K562 (cell line): ENCODE data around the gene PTTG1IP. TPM values are rescaled to one million over a fixed set of nuclear protein-coding genes. Genes with fewer than 3 reads are reported as not detected.

ENCODE experiments used
- ATF1 ChIP-seq, 2 experiments: fragments of 450-650 bp in 1 of 2; IDR thresholded peaks; 2 replicates each; pipeline ENCODE4 v1.6.1; 2016; ENCODE audit warnings: missing compliant biosample characterization in 1 of 2, missing genetic modification characterization in 1 of 2
- MED1 ChIP-seq: sonication (generic); formaldehyde crosslinking; IDR thresholded peaks from 2 replicates; pipeline ENCODE4 v1.8.1; 2023; ENCODE audit warnings: missing genetic modification reagents, borderline replicate concordance
- RBM14 ChIP-seq: fragments of 200-400 bp; formaldehyde crosslinking; IDR thresholded peaks from 2 replicates; pipeline ENCODE4 v1.6.1; 2018; ENCODE audit warnings: low read depth, mild to moderate bottlenecking, low read length, moderate library complexity, borderline replicate concordance; ENCODE audit not compliant: insufficient read depth
- RBM25 ChIP-seq: fragments of 200-400 bp; formaldehyde crosslinking; IDR thresholded peaks from 2 replicates; pipeline ENCODE4 v1.6.1; 2018; ENCODE audit warnings: low read length, low read depth, moderate library complexity; ENCODE audit not compliant: severe bottlenecking
- SETDB1 ChIP-seq: IDR thresholded peaks from one replicate; pipeline ENCODE4 v1.6.1; 2012; ENCODE audit warnings: low read length, control low read depth, inconsistent platforms
- ZNF75A ChIP-seq: fragments of 450-650 bp; formaldehyde crosslinking; IDR thresholded peaks from 2 replicates; pipeline ENCODE4 v1.4.0; 2020; ENCODE audit warnings: mild to moderate bottlenecking
- polyA plus RNA-seq, 8 experiments: library from polyadenylated mRNA; depleted of rRNA in 4 of 8; stranded (reverse) in 5 of 8; unstranded in 3 of 8; fragments of >200 nt; fragmentation: Nextera tagmentation in 2 of 8; fragmentation: Illumina TruSeq in 1 of 8; extraction: Ambion mirVana in 2 of 8; extraction: Trizol in 1 of 8; gene quantifications; 2 replicates each; pipeline versions ENCODE4 v1.2.1 to v1.2.3, GENCODE V29; 2011 to 2014; ENCODE audit warnings: inconsistent platforms in 1 of 8, missing spikeins in 1 of 8
- total RNA-seq, 7 experiments: library from RNA; depleted of rRNA in 6 of 7; stranded (reverse); fragments of >200 nt in 6 of 7; fragmentation: Illumina TruSeq in 2 of 7; extraction: Trizol in 2 of 7; gene quantifications; 2 replicates each; pipeline versions ENCODE4 v1.2.1 to v1.2.3, GENCODE V29; 2011 to 2021; ENCODE audit warnings: low replicate concordance in 1 of 7
- TF ChIP-seq, protein P1 (sequence below): sonication (generic); formaldehyde crosslinking; IDR thresholded peaks from 2 replicates; pipeline ENCODE4 v1.8.0; 2022; ENCODE audit warnings: mild to moderate bottlenecking, missing genetic modification reagents, borderline replicate concordance
- TF ChIP-seq, protein P2 (sequence below), 2 experiments: IDR thresholded peaks; 2 replicates each; pipeline ENCODE4 v1.6.1; 2011; ENCODE audit warnings: borderline replicate concordance in 1 of 2, control low read depth in 1 of 2, low read depth in 1 of 2, low read length in 1 of 2, mild to moderate bottlenecking in 1 of 2, mixed read lengths in 1 of 2, moderate library complexity in 1 of 2; ENCODE audit not compliant: insufficient read depth in 1 of 2, insufficient read length in 1 of 2, poor library complexity in 1 of 2, severe bottlenecking in 1 of 2; ENCODE audit errors: extremely low read depth in 1 of 2
- TF ChIP-seq, protein P3 (sequence below): fragments of 450-650 bp; formaldehyde crosslinking; IDR thresholded peaks from 2 replicates; pipeline ENCODE4 v1.4.0; 2020; ENCODE audit warnings: mild to moderate bottlenecking, mixed read lengths
- TF ChIP-seq, protein P4 (sequence below): fragments of 450-650 bp; IDR thresholded peaks from 2 replicates; pipeline ENCODE4 v1.6.1; 2016
- TF ChIP-seq, protein P5 (sequence below): sonication (generic); formaldehyde crosslinking; IDR thresholded peaks from 2 replicates; pipeline ENCODE4 v1.9.0; 2022; ENCODE audit warnings: mild to moderate bottlenecking, missing genetic modification reagents

PTTG1IP gene
- total and polyA plus RNA-seq, 9 of the 15 experiments (the other 6 are each of a cell fraction or from before 2014, with no cell fraction given): 5.0 to 99.3 (median 82.4) TPM

DNA sequence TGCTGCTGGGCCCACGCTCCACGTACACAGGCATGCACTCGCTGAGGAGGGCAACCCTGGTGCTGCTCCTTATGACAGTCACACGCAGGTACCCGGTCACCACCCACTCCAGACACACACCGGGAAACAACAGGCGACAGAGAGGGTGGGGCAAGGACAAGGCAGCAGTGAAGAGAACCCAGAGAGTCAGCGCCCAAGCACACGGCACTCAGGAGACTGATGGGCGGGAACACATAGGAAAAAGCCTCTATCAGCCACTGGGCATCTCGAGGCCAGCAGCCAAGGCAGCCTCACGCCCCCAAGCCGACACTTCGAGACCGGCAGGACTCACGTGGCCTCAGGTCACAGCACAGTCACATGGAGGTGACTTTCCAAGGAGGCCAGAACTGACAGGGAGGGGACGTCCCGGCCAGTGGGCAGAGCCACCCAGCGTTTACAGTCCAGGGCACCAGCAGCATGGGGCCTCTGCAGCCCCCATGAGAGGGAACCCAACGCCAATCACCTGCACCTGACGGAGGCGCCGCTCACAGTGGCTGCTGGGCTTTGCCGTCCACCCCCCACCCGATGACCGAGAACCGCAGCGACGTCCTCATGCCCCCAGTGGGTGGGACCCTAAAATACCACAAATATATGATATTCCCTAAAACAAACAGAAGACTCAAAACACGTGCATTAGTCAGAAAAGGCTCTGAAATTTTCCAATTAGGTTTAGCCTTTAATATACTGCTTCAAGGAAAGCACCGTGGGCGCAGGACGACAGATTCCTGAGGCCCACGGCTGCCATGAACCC is 19.7 kb downstream of the PTTG1IP start (continued):
- TF ChIP-seq, protein P1, sequence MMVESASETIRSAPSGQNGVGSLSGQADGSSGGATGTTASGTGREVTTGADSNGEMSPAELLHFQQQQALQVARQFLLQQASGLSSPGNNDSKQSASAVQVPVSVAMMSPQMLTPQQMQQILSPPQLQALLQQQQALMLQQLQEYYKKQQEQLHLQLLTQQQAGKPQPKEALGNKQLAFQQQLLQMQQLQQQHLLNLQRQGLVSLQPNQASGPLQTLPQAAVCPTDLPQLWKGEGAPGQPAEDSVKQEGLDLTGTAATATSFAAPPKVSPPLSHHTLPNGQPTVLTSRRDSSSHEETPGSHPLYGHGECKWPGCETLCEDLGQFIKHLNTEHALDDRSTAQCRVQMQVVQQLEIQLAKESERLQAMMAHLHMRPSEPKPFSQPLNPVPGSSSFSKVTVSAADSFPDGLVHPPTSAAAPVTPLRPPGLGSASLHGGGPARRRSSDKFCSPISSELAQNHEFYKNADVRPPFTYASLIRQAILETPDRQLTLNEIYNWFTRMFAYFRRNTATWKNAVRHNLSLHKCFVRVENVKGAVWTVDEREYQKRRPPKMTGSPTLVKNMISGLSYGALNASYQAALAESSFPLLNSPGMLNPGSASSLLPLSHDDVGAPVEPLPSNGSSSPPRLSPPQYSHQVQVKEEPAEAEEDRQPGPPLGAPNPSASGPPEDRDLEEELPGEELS: no peak
- TF ChIP-seq MED1 (CRISPR knock-in tag): no peak
- TF ChIP-seq, protein P2, sequence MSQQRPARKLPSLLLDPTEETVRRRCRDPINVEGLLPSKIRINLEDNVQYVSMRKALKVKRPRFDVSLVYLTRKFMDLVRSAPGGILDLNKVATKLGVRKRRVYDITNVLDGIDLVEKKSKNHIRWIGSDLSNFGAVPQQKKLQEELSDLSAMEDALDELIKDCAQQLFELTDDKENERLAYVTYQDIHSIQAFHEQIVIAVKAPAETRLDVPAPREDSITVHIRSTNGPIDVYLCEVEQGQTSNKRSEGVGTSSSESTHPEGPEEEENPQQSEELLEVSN (IDR thresholded peaks at IDR 0.05; ENCODE audit: borderline replicate concordance in 1 of 2, extremely low read depth in 1 of 2, insufficient read depth in 1 of 2, insufficient read length in 1 of 2, low read depth in 1 of 2, low read length in 1 of 2, poor library complexity in 1 of 2, severe bottlenecking in 1 of 2): peak; percentile 80 to 87
- TF ChIP-seq RBM25: no peak
- TF ChIP-seq, protein P3, sequence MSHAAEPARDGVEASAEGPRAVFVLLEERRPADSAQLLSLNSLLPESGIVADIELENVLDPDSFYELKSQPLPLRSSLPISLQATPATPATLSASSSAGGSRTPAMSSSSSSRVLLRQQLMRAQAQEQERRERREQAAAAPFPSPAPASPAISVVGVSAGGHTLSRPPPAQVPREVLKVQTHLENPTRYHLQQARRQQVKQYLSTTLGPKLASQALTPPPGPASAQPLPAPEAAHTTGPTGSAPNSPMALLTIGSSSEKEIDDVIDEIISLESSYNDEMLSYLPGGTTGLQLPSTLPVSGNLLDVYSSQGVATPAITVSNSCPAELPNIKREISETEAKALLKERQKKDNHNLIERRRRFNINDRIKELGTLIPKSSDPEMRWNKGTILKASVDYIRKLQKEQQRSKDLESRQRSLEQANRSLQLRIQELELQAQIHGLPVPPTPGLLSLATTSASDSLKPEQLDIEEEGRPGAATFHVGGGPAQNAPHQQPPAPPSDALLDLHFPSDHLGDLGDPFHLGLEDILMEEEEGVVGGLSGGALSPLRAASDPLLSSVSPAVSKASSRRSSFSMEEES (CRISPR knock-in tag): no peak
- TF ChIP-seq, protein P4, sequence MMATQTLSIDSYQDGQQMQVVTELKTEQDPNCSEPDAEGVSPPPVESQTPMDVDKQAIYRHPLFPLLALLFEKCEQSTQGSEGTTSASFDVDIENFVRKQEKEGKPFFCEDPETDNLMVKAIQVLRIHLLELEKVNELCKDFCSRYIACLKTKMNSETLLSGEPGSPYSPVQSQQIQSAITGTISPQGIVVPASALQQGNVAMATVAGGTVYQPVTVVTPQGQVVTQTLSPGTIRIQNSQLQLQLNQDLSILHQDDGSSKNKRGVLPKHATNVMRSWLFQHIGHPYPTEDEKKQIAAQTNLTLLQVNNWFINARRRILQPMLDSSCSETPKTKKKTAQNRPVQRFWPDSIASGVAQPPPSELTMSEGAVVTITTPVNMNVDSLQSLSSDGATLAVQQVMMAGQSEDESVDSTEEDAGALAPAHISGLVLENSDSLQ: no peak; the same call in 1 of the 2 replicates
- TF ChIP-seq ZNF75A (CRISPR knock-in tag): no peak
- TF ChIP-seq, protein P5, sequence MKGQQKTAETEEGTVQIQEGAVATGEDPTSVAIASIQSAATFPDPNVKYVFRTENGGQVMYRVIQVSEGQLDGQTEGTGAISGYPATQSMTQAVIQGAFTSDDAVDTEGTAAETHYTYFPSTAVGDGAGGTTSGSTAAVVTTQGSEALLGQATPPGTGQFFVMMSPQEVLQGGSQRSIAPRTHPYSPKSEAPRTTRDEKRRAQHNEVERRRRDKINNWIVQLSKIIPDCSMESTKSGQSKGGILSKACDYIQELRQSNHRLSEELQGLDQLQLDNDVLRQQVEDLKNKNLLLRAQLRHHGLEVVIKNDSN: peak; percentile 76
- 0 out of 2 replicates have a peak, but pooled peaks have one; percentile 80 for TF ChIP-seq RBM14
- no peak for TF ChIP-seq SETDB1
- TF ChIP-seq ATF1 (CRISPR knock-in tag; IDR thresholded peaks at IDR 0.05): no peak
- no peak for TF ChIP-seq ATF1 (tag; IDR thresholded peaks at IDR 0.05)
